Ishikawa (cell line): ENCODE data around the gene EID2B.

Experiments
- CEBPB ChIP-seq: IDR thresholded peaks from 2 replicates; pipeline ENCODE4 v1.6.1; 2012
- CREB1 ChIP-seq: IDR thresholded peaks from 2 replicates; pipeline ENCODE4 v1.6.1; 2012; ENCODE audit warnings: low read depth
- EGR1 ChIP-seq: IDR thresholded peaks from 2 replicates; pipeline ENCODE4 v1.6.1; 2012
- EP300 ChIP-seq: IDR thresholded peaks from 2 replicates; pipeline ENCODE4 v1.6.1; 2012; ENCODE audit warnings: borderline replicate concordance
- FOXM1 ChIP-seq: IDR thresholded peaks from 2 replicates; pipeline ENCODE4 v1.6.1; 2012; ENCODE audit warnings: low read depth, borderline replicate concordance
- MAX ChIP-seq: IDR thresholded peaks from 2 replicates; pipeline ENCODE4 v1.6.1; 2012
- NFIC ChIP-seq: IDR thresholded peaks from 2 replicates; pipeline ENCODE4 v1.6.1; 2012
- RAD21 ChIP-seq: IDR thresholded peaks from 2 replicates; pipeline ENCODE4 v1.6.1; 2012; ENCODE audit warnings: low read depth
- REST ChIP-seq: IDR thresholded peaks from 2 replicates; pipeline ENCODE4 v1.6.1; 2012; ENCODE audit warnings: low read depth, mild to moderate bottlenecking
- TAF1 ChIP-seq: IDR thresholded peaks from 2 replicates; pipeline ENCODE4 v1.6.1; 2012; ENCODE audit warnings: low read depth, mild to moderate bottlenecking
- TCF12 ChIP-seq: IDR thresholded peaks from 2 replicates; pipeline ENCODE4 v1.6.1; 2012; ENCODE audit warnings: low read depth
- TEAD4 ChIP-seq: IDR thresholded peaks from 2 replicates; pipeline ENCODE4 v1.6.1; 2012
- USF1 ChIP-seq: IDR thresholded peaks from 2 replicates; pipeline ENCODE4 v1.6.1; 2012
- YY1 ChIP-seq: IDR thresholded peaks from 2 replicates; pipeline ENCODE4 v1.6.1; 2012; ENCODE audit warnings: low read depth
- ZBTB7A ChIP-seq: IDR thresholded peaks from 2 replicates; pipeline ENCODE4 v1.6.1; 2012; ENCODE audit warnings: low read depth

Gene EID2B

DNA sequence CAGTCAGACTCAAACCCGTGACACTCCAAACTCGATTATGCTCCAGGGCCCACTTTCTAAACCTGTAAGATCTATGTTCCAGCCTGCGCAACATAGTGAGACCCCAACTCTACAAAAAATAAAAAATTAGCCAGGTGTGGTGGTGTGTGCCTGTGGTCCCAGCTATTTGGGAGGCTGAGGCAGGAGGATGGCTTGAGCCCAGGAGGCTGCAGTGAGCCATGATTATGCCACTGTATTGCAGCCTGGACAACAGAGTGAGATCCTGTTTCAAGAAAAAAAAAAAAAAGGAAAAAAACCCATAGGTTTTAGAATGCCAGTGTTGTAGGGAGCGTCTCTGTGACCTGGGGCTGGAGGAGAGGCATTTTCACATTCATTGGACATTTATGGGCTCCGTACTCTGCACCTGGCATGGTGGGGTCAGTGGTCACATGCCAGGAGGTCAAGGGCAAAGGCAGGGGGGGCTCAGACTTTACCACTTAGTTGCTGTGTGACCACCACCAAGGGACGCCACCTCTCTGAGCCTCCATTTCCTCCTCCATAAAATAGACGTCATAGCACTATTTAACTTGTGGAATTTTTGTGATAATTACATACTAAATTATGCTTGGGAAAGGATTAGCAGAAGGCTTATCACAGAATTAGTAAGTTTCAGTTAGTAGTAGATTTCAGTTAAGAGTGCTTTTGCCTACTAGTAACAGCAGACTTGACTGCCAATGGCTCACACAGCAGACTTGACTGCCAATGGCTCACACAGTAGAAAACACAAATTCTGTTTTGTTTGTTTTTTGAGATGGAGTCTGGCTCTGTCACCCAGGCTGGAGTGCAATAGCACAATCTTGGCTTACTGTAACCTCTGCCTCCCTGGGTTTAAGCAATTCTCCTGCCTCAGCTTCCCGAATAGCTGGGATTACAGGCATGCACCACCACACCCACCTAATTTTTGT, 11.8 kb downstream of the EID2B start:
- TF ChIP-seq TAF1: no peak
- TF ChIP-seq MAX: no peak
- no peak for TF ChIP-seq REST

- TF ChIP-seq TCF12 (no peak), YY1 (no peak), CREB1 (no peak), TAF1 (no peak), ZBTB7A (no peak), MAX (no peak), CEBPB (no peak), TEAD4 (no peak), RAD21 (no peak), REST (no peak), FOXM1 (no peak), EGR1 (no peak), NFIC (no peak), EP300 (no peak), USF1 (no peak)
Measured at GRCh38 chr19:39518975-39519374, 13.7 kb downstream of the EID2B start.

DNA sequence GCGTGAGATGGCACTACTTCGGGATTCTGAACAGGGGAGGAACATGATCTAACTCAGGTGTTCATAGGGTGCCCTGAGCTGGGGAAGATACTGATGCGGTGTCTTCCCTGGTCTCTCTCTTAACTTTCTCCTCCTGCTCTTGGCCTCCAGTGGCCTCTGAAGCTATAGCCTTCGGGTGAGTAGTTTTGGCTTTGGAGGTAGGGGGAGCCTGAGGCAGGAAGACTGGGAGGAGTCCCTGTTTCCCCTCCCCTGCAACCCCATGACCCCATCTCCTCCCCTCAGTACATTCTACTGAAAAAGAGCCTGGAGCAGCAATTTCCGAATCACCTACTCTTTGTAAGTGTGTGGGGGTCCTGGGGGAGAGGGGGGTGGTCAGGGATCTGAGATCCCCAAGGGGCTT, 14.2 kb downstream of the EID2B start:
- TF ChIP-seq MAX (no peak), NFIC (no peak), USF1 (no peak), CREB1 (no peak), CEBPB (no peak), YY1 (no peak), FOXM1 (no peak), EP300 (no peak), TEAD4 (no peak), ZBTB7A (no peak)

DNA sequence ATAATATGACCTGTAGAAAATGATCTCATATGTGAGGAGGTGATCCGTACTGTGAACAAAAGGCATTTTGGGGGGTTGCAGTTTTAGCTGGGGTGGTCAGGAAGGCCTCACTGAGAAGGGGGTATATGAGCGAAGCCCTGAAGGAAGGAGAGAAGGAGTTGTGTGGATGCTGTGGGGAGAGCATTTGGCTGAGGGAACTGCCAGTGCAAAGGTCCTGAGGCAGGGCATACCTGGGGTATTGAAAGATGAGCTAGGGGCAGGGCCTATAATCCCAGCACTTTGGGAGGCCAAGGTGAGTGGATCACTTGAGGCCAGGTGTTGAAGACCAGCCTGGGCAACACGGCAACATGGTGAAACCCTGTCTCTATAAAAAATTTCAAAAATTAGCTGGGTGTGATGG, 15.2 kb downstream of the EID2B start:
- TF ChIP-seq TCF12 (no peak), REST (no peak), USF1 (no peak), CEBPB (no peak), ZBTB7A (no peak), MAX (no peak), CREB1 (no peak), FOXM1 (no peak), EGR1 (no peak), RAD21 (no peak), TEAD4 (no peak), EP300 (no peak), YY1 (no peak), TAF1 (no peak)
